Vagina (tissue), 2 donors: ENCODE data around the gene ZNF219.

Source experiments
- CTCF ChIP-seq, 3 experiments: fragments of 450-650 bp in 2 of 3; fragments of 200-600 bp in 1 of 3; sonication (generic) in 1 of 3; IDR thresholded peaks; one replicate each; pipeline ENCODE4 v1.5.1; 2017 to 2019; ENCODE audit warnings: antibody characterized with exemption in 3 of 3, mild to moderate bottlenecking in 2 of 3, moderate library complexity in 2 of 3
- POLR2A ChIP-seq, 2 donors: fragments of 450-650 bp; IDR thresholded peaks; one replicate each; pipeline ENCODE4 v1.6.1; 2017; ENCODE audit warnings: antibody characterized with exemption in 2 of 2, mild to moderate bottlenecking in 2 of 2, moderate library complexity in 2 of 2
- POLR2AphosphoS5 ChIP-seq, 2 donors: sonication (generic); formaldehyde crosslinking; IDR thresholded peaks; one replicate each; pipeline ENCODE4 v1.9.0; 2017; ENCODE audit warnings: antibody characterized with exemption in 2 of 2, mild to moderate bottlenecking in 2 of 2, low read depth in 1 of 2; ENCODE audit not compliant: insufficient read depth in 1 of 2

GRCh38 chr14:21075719-21076437, 22.6 kb downstream of the ZNF219 start:
- TF ChIP-seq CTCF (IDR thresholded peaks at IDR 0.05): no peak
- TF ChIP-seq POLR2AphosphoS5 (IDR thresholded peaks at IDR 0.05; ENCODE audit: insufficient read depth in 1 of 2, low read depth in 1 of 2): no peak
- no peak for TF ChIP-seq POLR2A (IDR thresholded peaks at IDR 0.05)
